Skeletal muscle satellite cell (primary cell): ENCODE measurements around the gene DERL3.

Experiments
- H3K27me3 ChIP-seq: 2 replicates; pipeline ENCODE4 v1.7.0; 2013; ENCODE audit warnings: low read length; ENCODE audit not compliant: control insufficient read depth, insufficient read depth
- H3K36me3 ChIP-seq: 2 replicates; pipeline ENCODE4 v1.7.0; 2013; ENCODE audit warnings: mild to moderate bottlenecking, control low read depth, low read length; ENCODE audit not compliant: insufficient read depth
- H3K4me1 ChIP-seq: 2 replicates; pipeline ENCODE4 v1.7.0; 2013; ENCODE audit warnings: low read length; ENCODE audit not compliant: control insufficient read depth, insufficient read depth
- H3K4me2 ChIP-seq: 2 replicates; pipeline ENCODE4 v1.7.0; 2013; ENCODE audit warnings: mild to moderate bottlenecking, low read length
- H3K4me3 ChIP-seq: 2 replicates; pipeline ENCODE4 v1.7.0; 2013; ENCODE audit warnings: low read length
- H3K9ac ChIP-seq: 2 replicates; pipeline ENCODE4 v1.7.0; 2013; ENCODE audit warnings: mild to moderate bottlenecking, low read depth, low read length, moderate library complexity
- H3K9me3 ChIP-seq: replicated peaks from 2 replicates; pipeline ENCODE4 v1.7.0; 2013; ENCODE audit warnings: mild to moderate bottlenecking, control low read depth, low read length

The DERL3 gene

GRCh38 chr22:23827351-23827995 lies 11.3 kb downstream of the DERL3 start:
- peaks cover 44% of the 10 kb centered on the region for H3K4me1 ChIP-seq
- H3K36me3 ChIP-seq, result peaks cover 66% of the 10 kb centered on the region
- no peak overlapping the region for H3K4me2 ChIP-seq
- no peak overlapping the region for H3K9ac ChIP-seq
- H3K4me3 ChIP-seq, result no peak overlapping the region
- H3K9me3 ChIP-seq, result no peaks in the 10 kb centered on the region
- H3K27me3 ChIP-seq, result no peaks in the 10 kb centered on the region

- no peaks in the 10 kb centered on the region for H3K9me3 ChIP-seq
- no peak overlapping the region for H3K4me2 ChIP-seq
- H3K36me3 ChIP-seq, result peaks cover 68% of the 10 kb centered on the region
- peak overlapping the region; percentile 50 for H3K9ac ChIP-seq
- H3K27me3 ChIP-seq, result no peaks in the 10 kb centered on the region
- H3K4me1 ChIP-seq, result peaks cover 46% of the 10 kb centered on the region
- H3K4me3 ChIP-seq, result no peak overlapping the region
Measured at GRCh38 chr22:23826510-23827350, 12.1 kb downstream of the DERL3 start.

- Histone ChIP-seq H3K9ac (peak overlapping the region; percentile 50), H3K36me3 (peaks cover 69% of the 10 kb centered on the region), H3K27me3 (no peaks in the 10 kb centered on the region), H3K4me2 (no peak overlapping the region), H3K4me1 (peaks cover 46% of the 10 kb centered on the region), H3K4me3 (no peak overlapping the region), H3K9me3 (no peaks in the 10 kb centered on the region)
Measured at GRCh38 chr22:23825246-23825905, 13.4 kb downstream of the DERL3 start.

DNA sequence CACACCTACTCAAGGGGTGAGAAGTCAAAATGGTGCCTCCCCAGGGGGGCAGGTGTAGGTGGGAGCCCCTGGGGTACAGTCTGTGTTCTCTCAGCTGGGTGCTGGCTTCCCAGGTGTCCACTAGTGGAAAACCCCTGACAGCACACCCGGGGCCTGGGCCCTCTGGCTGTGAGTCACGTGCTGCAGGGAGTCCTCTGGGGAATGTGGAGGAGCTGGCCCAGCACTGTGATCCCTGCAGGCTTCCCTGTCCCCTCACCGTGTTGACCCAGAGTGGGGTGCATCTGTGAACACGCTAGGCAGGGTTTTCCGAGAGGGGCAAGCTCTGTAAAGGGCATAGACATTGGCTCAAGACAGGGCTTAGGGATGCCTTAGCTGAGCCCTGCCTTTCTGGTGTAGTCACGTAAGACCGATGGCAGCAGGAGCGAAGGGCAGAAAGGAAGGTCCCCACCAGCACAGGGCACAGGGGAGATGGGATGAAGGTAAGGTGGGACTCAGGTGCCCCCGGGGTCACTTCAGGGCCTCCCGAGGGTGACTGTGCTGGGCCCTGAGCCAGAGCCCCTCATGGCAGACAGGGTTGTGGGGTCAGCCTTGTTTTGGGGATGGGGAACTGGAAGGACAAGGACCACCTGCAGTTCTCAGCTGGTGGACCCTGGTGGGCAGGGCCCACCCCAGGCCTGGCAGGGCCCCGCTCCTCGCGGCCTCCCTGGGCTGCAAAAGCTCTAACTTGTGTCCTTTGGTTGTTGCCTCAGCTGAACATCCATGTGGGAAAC lies 14.1 kb downstream of the DERL3 start:
- Histone ChIP-seq H3K9ac (no peak overlapping the region), H3K4me2 (no peak overlapping the region), H3K9me3 (no peaks in the 10 kb centered on the region), H3K27me3 (no peaks in the 10 kb centered on the region), H3K4me3 (no peak overlapping the region), H3K4me1 (peaks cover 39% of the 10 kb centered on the region), H3K36me3 (peaks cover 72% of the 10 kb centered on the region)

GRCh38 chr22:23823331-23823791 lies 15.4 kb downstream of the DERL3 start:
- H3K4me2 ChIP-seq, result no peak overlapping the region
- peaks cover 27% of the 10 kb centered on the region for H3K4me1 ChIP-seq
- peaks cover 73% of the 10 kb centered on the region for H3K36me3 ChIP-seq
- H3K9ac ChIP-seq, result no peak overlapping the region
- no peak overlapping the region for H3K4me3 ChIP-seq
- H3K9me3 ChIP-seq, result no peaks in the 10 kb centered on the region
- H3K27me3 ChIP-seq, result no peaks in the 10 kb centered on the region

GRCh38 chr22:23822101-23822671 lies 16.6 kb downstream of the DERL3 start:
- no peaks in the 10 kb centered on the region for H3K9me3 ChIP-seq
- peaks cover 27% of the 10 kb centered on the region for H3K4me1 ChIP-seq
- peaks cover 69% of the 10 kb centered on the region for H3K36me3 ChIP-seq
- H3K4me2 ChIP-seq, result no peak overlapping the region
- no peak overlapping the region for H3K4me3 ChIP-seq
- no peaks in the 10 kb centered on the region for H3K27me3 ChIP-seq
- no peak overlapping the region for H3K9ac ChIP-seq

- Histone ChIP-seq H3K4me2 (no peak overlapping the region), H3K27me3 (no peaks in the 10 kb centered on the region), H3K4me1 (peaks cover 17% of the 10 kb centered on the region), H3K36me3 (peaks cover 69% of the 10 kb centered on the region), H3K9me3 (no peaks in the 10 kb centered on the region), H3K4me3 (no peak overlapping the region), H3K9ac (no peak overlapping the region)
Measured at GRCh38 chr22:23820748-23821211, 18.0 kb downstream of the DERL3 start.

DNA sequence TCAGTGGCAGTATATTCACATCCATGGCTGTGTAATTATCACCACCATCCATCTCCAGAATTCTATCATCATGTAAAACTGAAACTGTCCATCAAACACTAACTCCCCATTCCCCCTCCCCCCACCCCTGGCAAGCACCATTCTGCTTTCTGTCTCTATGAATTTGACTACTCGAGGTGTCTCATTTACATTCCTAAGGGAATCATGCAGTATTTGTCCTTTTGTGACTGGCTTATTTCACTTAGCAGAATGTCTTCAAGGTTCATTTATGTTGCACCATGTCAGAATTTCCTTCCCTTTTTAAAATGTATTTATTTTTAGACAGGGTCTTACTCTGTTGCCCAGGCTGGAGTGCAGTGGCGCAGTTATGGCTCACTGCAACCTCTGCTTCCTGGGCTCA lies 20.3 kb downstream of the DERL3 start:
- Histone ChIP-seq H3K36me3 (peaks cover 52% of the 10 kb centered on the region), H3K9me3 (no peaks in the 10 kb centered on the region), H3K4me1 (peaks cover 16% of the 10 kb centered on the region), H3K27me3 (no peaks in the 10 kb centered on the region), H3K9ac (no peak overlapping the region), H3K4me2 (no peak overlapping the region), H3K4me3 (no peak overlapping the region)

GRCh38 chr22:23817146-23817545 lies 21.7 kb downstream of the DERL3 start:
- Histone ChIP-seq H3K9ac (no peak overlapping the region), H3K9me3 (no peaks in the 10 kb centered on the region), H3K27me3 (no peaks in the 10 kb centered on the region), H3K4me1 (peaks cover 6% of the 10 kb centered on the region), H3K4me3 (no peak overlapping the region), H3K4me2 (no peak overlapping the region), H3K36me3 (peaks cover 40% of the 10 kb centered on the region)

- Histone ChIP-seq H3K27me3 (no peaks in the 10 kb centered on the region), H3K4me2 (no peak overlapping the region), H3K4me1 (peaks cover 6% of the 10 kb centered on the region), H3K4me3 (no peak overlapping the region), H3K9ac (no peak overlapping the region), H3K36me3 (peaks cover 45% of the 10 kb centered on the region), H3K9me3 (no peaks in the 10 kb centered on the region)
Measured at GRCh38 chr22:23816156-23816976, 22.4 kb downstream of the DERL3 start.
